ENCODE results near the gene CD9. TPM values are rescaled to one million over a fixed set of nuclear protein-coding genes. Genes with fewer than 3 reads are reported as not detected.

CD9 gene
- polyA plus RNA-seq, 1 of the 3 experiments (the other 2 are of a cell fraction), result 76.6 TPM

DNA sequence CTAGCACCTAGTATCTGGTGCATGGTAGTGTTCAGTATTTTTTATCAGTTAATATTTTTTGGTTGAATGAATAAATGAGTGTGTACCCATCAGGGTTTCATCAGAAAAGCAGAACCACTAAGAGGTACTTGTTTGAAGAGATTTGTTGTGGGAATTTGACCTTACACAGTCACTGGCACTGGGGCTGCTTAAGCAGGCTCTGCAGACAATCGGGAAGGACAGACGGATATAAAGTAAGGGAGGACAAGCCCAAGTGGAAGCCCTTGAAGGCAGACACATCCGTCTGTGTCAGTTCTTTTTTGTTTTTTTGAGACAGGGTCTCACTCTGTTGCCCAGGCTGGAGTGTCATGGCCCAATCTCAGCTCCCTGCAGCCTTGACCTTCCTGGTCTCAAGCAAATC is 38.7 kb downstream of the CD9 start (continued):
- TF ChIP-seq REST (IDR thresholded peaks at IDR 0.05; ENCODE audit: low read depth, low read length), result no peak
- TF ChIP-seq FOXJ3 (CRISPR knock-in tag; IDR thresholded peaks at IDR 0.05), result no peak

GRCh38 chr12:6241495-6241894 is 41.3 kb downstream of the CD9 start:
- Histone ChIP-seq H2AFZ (ENCODE audit: low read depth) (no peak overlapping the region), H3K4me2 (no peak overlapping the region), H3K9me2 (no peaks in the 10 kb centered on the region), H3K79me2 (ENCODE audit: insufficient read depth) (no peaks in the 10 kb centered on the region), H3K4me3 (ENCODE audit: low read depth in 2 of 2, low read length in 1 of 2) (no peak overlapping the region), H3K27me3 (ENCODE audit: insufficient read depth) (no peaks in the 10 kb centered on the region), H3K9ac (no peak overlapping the region), H3K36me3 (replicated peaks in 1 of 2; ENCODE audit: control insufficient read depth in 1 of 2, insufficient read depth in 2 of 2, low read length in 1 of 2) (no peaks in the 10 kb centered on the region), H3K27ac (ENCODE audit: low read depth in 2 of 2, low read length in 1 of 2) (peak overlapping the region in 1 of 2 experiments; percentile 31; a peak in 1 of 4 replicates), H4K20me1 (ENCODE audit: insufficient read depth) (no peaks in the 10 kb centered on the region), H3K4me1 (ENCODE audit: control insufficient read depth in 1 of 2, insufficient read depth in 2 of 2, low read depth in 1 of 2, low read length in 1 of 2) (peaks cover 0 to 11% of the 10 kb centered on the region in 2 experiments; a peak in 1 of 4 replicates), H3K9me3 (no peaks in the 10 kb centered on the region), H3F3A (replicated peaks; ENCODE audit: insufficient read depth) (peaks cover 3% of the 10 kb centered on the region)
- DNase-seq, result no peak
- TF ChIP-seq USF2 (IDR thresholded peaks at IDR 0.05; ENCODE audit: borderline replicate concordance, low read depth, low read length), result no peak
- TF ChIP-seq MAX (IDR thresholded peaks at IDR 0.05; ENCODE audit: low read depth), result no peak
- TF ChIP-seq, protein P1, sequence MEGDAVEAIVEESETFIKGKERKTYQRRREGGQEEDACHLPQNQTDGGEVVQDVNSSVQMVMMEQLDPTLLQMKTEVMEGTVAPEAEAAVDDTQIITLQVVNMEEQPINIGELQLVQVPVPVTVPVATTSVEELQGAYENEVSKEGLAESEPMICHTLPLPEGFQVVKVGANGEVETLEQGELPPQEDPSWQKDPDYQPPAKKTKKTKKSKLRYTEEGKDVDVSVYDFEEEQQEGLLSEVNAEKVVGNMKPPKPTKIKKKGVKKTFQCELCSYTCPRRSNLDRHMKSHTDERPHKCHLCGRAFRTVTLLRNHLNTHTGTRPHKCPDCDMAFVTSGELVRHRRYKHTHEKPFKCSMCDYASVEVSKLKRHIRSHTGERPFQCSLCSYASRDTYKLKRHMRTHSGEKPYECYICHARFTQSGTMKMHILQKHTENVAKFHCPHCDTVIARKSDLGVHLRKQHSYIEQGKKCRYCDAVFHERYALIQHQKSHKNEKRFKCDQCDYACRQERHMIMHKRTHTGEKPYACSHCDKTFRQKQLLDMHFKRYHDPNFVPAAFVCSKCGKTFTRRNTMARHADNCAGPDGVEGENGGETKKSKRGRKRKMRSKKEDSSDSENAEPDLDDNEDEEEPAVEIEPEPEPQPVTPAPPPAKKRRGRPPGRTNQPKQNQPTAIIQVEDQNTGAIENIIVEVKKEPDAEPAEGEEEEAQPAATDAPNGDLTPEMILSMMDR (IDR thresholded peaks at IDR 0.05), result no peak
- CTCF ChIA-PET, result interaction anchor here (1.4 to 1.8 kb wide), 3 partner anchors 24 to 46 kb away, joined by 4 to 7 read pairs (median 6); no protein-coding TSS in a partner anchor
- POLR2A ChIA-PET, result no interaction called here
- 81% methylated on average over 3 of the region's 7 CpGs for WGBS (ENCODE audit: low lambda C conversion rate)

DNA sequence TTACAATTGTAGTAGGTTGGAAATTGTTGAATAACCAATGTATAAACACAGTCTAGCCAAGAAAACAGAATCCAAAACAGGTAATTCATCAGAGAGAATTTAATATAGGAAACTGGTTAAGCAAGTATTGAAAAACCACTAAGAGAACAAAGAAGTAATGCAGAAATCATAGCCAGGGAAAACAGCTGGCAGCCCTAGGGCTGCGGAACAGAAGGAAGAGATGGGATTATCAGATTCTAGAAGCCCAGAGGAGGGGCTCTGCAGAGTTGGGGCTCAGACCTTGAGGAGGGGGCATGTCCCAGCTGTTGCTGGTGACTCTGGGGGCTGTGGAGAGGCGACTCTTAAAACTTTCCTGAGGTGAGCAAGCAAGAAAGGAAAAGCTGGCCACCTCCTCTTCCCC is 49.4 kb downstream of the CD9 start:
- no peaks in the 10 kb centered on the region for H3K9me2 ChIP-seq
- no peak overlapping the region for H3K4me3 ChIP-seq (ENCODE audit: low read depth in 2 of 2, low read length in 1 of 2)
- H2AFZ ChIP-seq (ENCODE audit: low read depth), result no peak overlapping the region
- H3K4me2 ChIP-seq, result no peak overlapping the region
- no peaks in the 10 kb centered on the region for H3K79me2 ChIP-seq (ENCODE audit: insufficient read depth)
- POLR2A ChIA-PET, result interaction anchor here (1.4 to 1.6 kb wide), 2 partner anchors 15 to 30 kb away, joined by 4 to 6 read pairs; no protein-coding TSS in a partner anchor
- H3K9me3 ChIP-seq, result no peaks in the 10 kb centered on the region
- peaks cover 0 to 35% of the 10 kb centered on the region in 2 experiments; a peak in 2 of 4 replicates for H3K4me1 ChIP-seq (ENCODE audit: control insufficient read depth in 1 of 2, insufficient read depth in 2 of 2, low read depth in 1 of 2, low read length in 1 of 2)
- H3K36me3 ChIP-seq (replicated peaks in 1 of 2; ENCODE audit: control insufficient read depth in 1 of 2, insufficient read depth in 2 of 2, low read length in 1 of 2), result no peaks in the 10 kb centered on the region
- 51% methylated on average over 2 of the region's 2 CpGs for WGBS (ENCODE audit: low lambda C conversion rate)
- DNase-seq, result no peak
- TF ChIP-seq GATA2 (CRISPR knock-in tag; IDR thresholded peaks at IDR 0.05) (peak; percentile 30; the same call in 1 of the 2 replicates), MEF2A (IDR thresholded peaks at IDR 0.05; ENCODE audit: borderline replicate concordance, low read depth) (no peak), EP300 (IDR thresholded peaks at IDR 0.05; ENCODE audit: borderline replicate concordance in 1 of 2, low read depth in 1 of 2, low read length in 1 of 2) (peak in 1 of 2 experiments; percentile 44; a peak in 1 of 4 replicates)
- TF ChIP-seq, protein P1 (IDR thresholded peaks at IDR 0.05), result no peak
- no peaks in the 10 kb centered on the region for H3F3A ChIP-seq (replicated peaks; ENCODE audit: insufficient read depth)
- no peaks in the 10 kb centered on the region for H3K27me3 ChIP-seq (ENCODE audit: insufficient read depth)
- no peaks in the 10 kb centered on the region for H4K20me1 ChIP-seq (ENCODE audit: insufficient read depth)
- CTCF ChIA-PET, result interaction anchor here (3.9 to 8.8 kb wide), 3 partner anchors 29 to 55 kb away, joined by 19 to 54 read pairs (median 40); no protein-coding TSS in a partner anchor
- peak overlapping the region in 1 of 2 experiments; percentile 92; a peak in 2 of 4 replicates for H3K27ac ChIP-seq (ENCODE audit: low read depth in 2 of 2, low read length in 1 of 2)
- no peak overlapping the region for H3K9ac ChIP-seq
